Endothelial cell (in vitro differentiated cells): ENCODE data around the gene HABP2. TPM values are rescaled to one million over a fixed set of nuclear protein-coding genes. Genes with fewer than 3 reads are reported as not detected.

Source experiments
- DNase-seq: peaks from one replicate; pipeline ENCODE4 v3.0.0; 2021; ENCODE audit warnings: low spot score
- H3K27ac Mint-ChIP-seq: one replicate; pipeline ENCODE4 v1.8.0; 2021; ENCODE audit warnings: mixed read lengths, inconsistent platforms; ENCODE audit not compliant: unreplicated experiment
- H3K27me3 Mint-ChIP-seq: one replicate; pipeline ENCODE4 v1.8.0; 2021; ENCODE audit warnings: mild to moderate bottlenecking, moderate library complexity, mixed read lengths, inconsistent platforms; ENCODE audit not compliant: unreplicated experiment
- H3K36me3 Mint-ChIP-seq: one replicate; pipeline ENCODE4 v1.8.0; 2021; ENCODE audit warnings: mild to moderate bottlenecking, low read depth, mixed read lengths, inconsistent platforms; ENCODE audit not compliant: unreplicated experiment
- H3K4me1 Mint-ChIP-seq: one replicate; pipeline ENCODE4 v1.8.0; 2021; ENCODE audit warnings: mild to moderate bottlenecking, mixed read lengths, inconsistent platforms; ENCODE audit not compliant: unreplicated experiment
- H3K4me3 Mint-ChIP-seq: one replicate; pipeline ENCODE4 v1.8.0; 2021; ENCODE audit warnings: mild to moderate bottlenecking, mixed read lengths, inconsistent platforms; ENCODE audit not compliant: unreplicated experiment
- H3K9me3 Mint-ChIP-seq: one replicate; pipeline ENCODE4 v1.8.0; 2021; ENCODE audit warnings: mixed read lengths, inconsistent platforms; ENCODE audit not compliant: unreplicated experiment
- CTCF ChIP-seq: fragments of 200-600 bp; sonication (generic); IDR thresholded peaks from one replicate; pipeline ENCODE4 v1.5.0; 2021; ENCODE audit warnings: antibody characterized with exemption; ENCODE audit not compliant: unreplicated experiment
- total RNA-seq: library from RNA; stranded (reverse); fragmentation: NEBNext Ultra II Directional; extraction: Animal tissue kit (Norgen Biotek cat#: 25700); gene quantifications from one replicate; pipeline ENCODE4 v1.2.1, GENCODE V29; 2021; ENCODE audit not compliant: unreplicated experiment

Gene HABP2
- total RNA-seq, 1 donor from 2014 or later = not detected

- Mint-ChIP-seq H3K27me3 (peaks cover 5% of the 10 kb centered on the region), H3K9me3 (no peaks in the 10 kb centered on the region), H3K27ac (no peak overlapping the region), H3K36me3 (no peaks in the 10 kb centered on the region), H3K4me3 (no peak overlapping the region), H3K4me1 (peaks cover 8% of the 10 kb centered on the region)
- no peak for DNase-seq
- no peak for TF ChIP-seq CTCF
These were observed 296 bp downstream of the HABP2 start for GRCh38 chr10:113553149-113553548.

- Mint-ChIP-seq H3K4me3 (no peak overlapping the region), H3K27ac (no peak overlapping the region), H3K4me1 (peaks cover 6% of the 10 kb centered on the region), H3K9me3 (no peaks in the 10 kb centered on the region), H3K27me3 (peaks cover 8% of the 10 kb centered on the region), H3K36me3 (no peaks in the 10 kb centered on the region)
- no peak for DNase-seq
- TF ChIP-seq CTCF = no peak
These were observed 1.4 kb downstream of the HABP2 start for GRCh38 chr10:113554214-113554613.

- H3K27me3 Mint-ChIP-seq = peaks cover 11% of the 10 kb centered on the region
- no peaks in the 10 kb centered on the region for H3K36me3 Mint-ChIP-seq
- H3K4me1 Mint-ChIP-seq = peaks cover 6% of the 10 kb centered on the region
- DNase-seq = no peak
- H3K9me3 Mint-ChIP-seq = no peaks in the 10 kb centered on the region
- no peak overlapping the region for H3K4me3 Mint-ChIP-seq
- no peak for TF ChIP-seq CTCF
- H3K27ac Mint-ChIP-seq = no peak overlapping the region
These were observed 2.4 kb downstream of the HABP2 start for GRCh38 chr10:113555245-113555644.

GRCh38 chr10:113555751-113556150 lies 2.9 kb downstream of the HABP2 start:
- Mint-ChIP-seq H3K4me3 (no peak overlapping the region), H3K27me3 (peaks cover 11% of the 10 kb centered on the region), H3K4me1 (peaks cover 3% of the 10 kb centered on the region), H3K9me3 (no peaks in the 10 kb centered on the region), H3K36me3 (no peaks in the 10 kb centered on the region), H3K27ac (no peak overlapping the region)
- no peak for DNase-seq
- no peak for TF ChIP-seq CTCF

GRCh38 chr10:113557424-113557862 lies 4.6 kb downstream of the HABP2 start:
- DNase-seq = no peak
- H3K4me1 Mint-ChIP-seq = no peaks in the 10 kb centered on the region
- H3K4me3 Mint-ChIP-seq = no peak overlapping the region
- peaks cover 12% of the 10 kb centered on the region for H3K27me3 Mint-ChIP-seq
- H3K27ac Mint-ChIP-seq = no peak overlapping the region
- no peaks in the 10 kb centered on the region for H3K9me3 Mint-ChIP-seq
- no peaks in the 10 kb centered on the region for H3K36me3 Mint-ChIP-seq
- TF ChIP-seq CTCF = no peak
